GM12878 (cell line): ENCODE data around the gene YBX2. TPM values are rescaled to one million over a fixed set of nuclear protein-coding genes. Genes with fewer than 3 reads are reported as not detected.

ENCODE experiments used
- ATAC-seq: fragments of 200-7000 bp; cut with Tn5 transposase; 3 replicates; pipeline ENCODE4 v1.9.1; 2020; ENCODE audit warnings: mild to moderate bottlenecking, moderate library complexity
- BruUV-seq: library from RNA; stranded (reverse); fragments of 400-500 nt; replicated peaks from 2 replicates; lab custom pipeline; 2021; lab: Mats Ljungman, UMichigan
- CTCF ChIA-PET: fragments of 300-600 bp; sonication (Branson Sonifier 250); formaldehyde crosslinking; extraction: SDS; loops from one replicate; lab custom pipeline; 2021; ENCODE audit warnings: inconsistent platforms; lab: Yijun Ruan, JAX
- POLR2A ChIA-PET: fragments of 350-600 bp; formaldehyde crosslinking; extraction: SDS; loops from one replicate; lab custom pipeline; 2021; ENCODE audit warnings: inconsistent platforms; lab: Charles Lee
- RAD21 ChIA-PET: fragments of 300-600 bp; sonication (Branson Sonifier 250); formaldehyde crosslinking; loops from one replicate; lab custom pipeline; 2023; ENCODE audit warnings: antibody characterized with exemption; ENCODE audit not compliant: unreplicated experiment; lab: Charles Lee
- SMC1A ChIA-PET: fragments of 300-600 bp; sonication (Branson Sonifier 250); formaldehyde crosslinking; loops from one replicate; lab custom pipeline; 2023; ENCODE audit not compliant: unreplicated experiment, uncharacterized antibody; lab: Charles Lee
- DNase-seq: peaks from one replicate; pipeline ENCODE4 v3.0.0-alpha.2; 2011; ENCODE audit warnings: low read depth, low spot score
- FAIRE-seq: peaks from 3 replicates; lab custom pipeline; 2011; peaks lifted over from hg19 to GRCh38; lab: Jason Lieb, UNC
- H2AFZ ChIP-seq: 2 replicates; pipeline ENCODE4 v1.6.0; 2011; ENCODE audit warnings: low read depth, low read length, control low read depth; ENCODE audit not compliant: control insufficient read depth
- H3K27ac ChIP-seq: 2 replicates; pipeline ENCODE4 v1.5.1; 2011; ENCODE audit warnings: control low read depth; ENCODE audit not compliant: control insufficient read depth, insufficient read depth
- H3K27me3 ChIP-seq, 2 experiments: replicated peaks in 1 of 2; 2 replicates each; pipeline versions ENCODE4 v1.6.0 to v1.6.1; 2011; ENCODE audit warnings: low read length in 1 of 2; ENCODE audit not compliant: control insufficient read depth in 2 of 2, insufficient read depth in 2 of 2
- H3K36me3 ChIP-seq, 2 experiments: 2 replicates each; pipeline ENCODE4 v1.5.1; 2011; ENCODE audit warnings: low read length in 1 of 2; ENCODE audit not compliant: control insufficient read depth in 2 of 2, insufficient read depth in 2 of 2
- H3K4me1 ChIP-seq: 2 replicates; pipeline ENCODE4 v1.6.1; 2011; ENCODE audit warnings: mild to moderate bottlenecking, low read length, moderate library complexity, mixed read lengths; ENCODE audit not compliant: control insufficient read depth, insufficient read depth
- H3K4me2 ChIP-seq: 2 replicates; pipeline ENCODE4 v1.6.0; 2011; ENCODE audit warnings: control low read depth; ENCODE audit not compliant: control insufficient read depth, insufficient read depth
- H3K4me3 ChIP-seq: fragments of 200-600 bp; sonication (generic); 2 replicates; pipeline ENCODE4 v1.5.1; 2016
- H3K79me2 ChIP-seq: 2 replicates; pipeline ENCODE4 v1.6.0; 2011; ENCODE audit warnings: low read length; ENCODE audit not compliant: control insufficient read depth, insufficient read depth
- H3K9ac ChIP-seq: 2 replicates; pipeline ENCODE4 v1.8.0; 2011; ENCODE audit warnings: low read length, control low read depth, mixed read lengths; ENCODE audit not compliant: control insufficient read depth, insufficient read depth
- H3K9me3 ChIP-seq: replicated peaks from 3 replicates; pipeline ENCODE4 v1.5.1; 2011; ENCODE audit warnings: mild to moderate bottlenecking, low read length; ENCODE audit not compliant: control insufficient read depth, insufficient read depth
- H4K20me1 ChIP-seq: 2 replicates; pipeline ENCODE4 v1.6.0; 2011; ENCODE audit not compliant: control insufficient read depth, insufficient read depth
- BHLHE40 ChIP-seq, 2 experiments: fragments of 450-650 bp in 1 of 2; IDR thresholded peaks; 2 replicates each; pipeline ENCODE4 v1.6.1; 2011 to 2017; ENCODE audit warnings: low read depth in 2 of 2, borderline replicate concordance in 1 of 2, improper control_type of control experiment in 1 of 2, low read length in 1 of 2, mild to moderate bottlenecking in 1 of 2
- ESRRA ChIP-seq: IDR thresholded peaks from 2 replicates; pipeline ENCODE4 v1.6.1; 2012; ENCODE audit warnings: mild to moderate bottlenecking, low read length, improper control_type of control experiment
- GATAD2B ChIP-seq: fragments of 450-650 bp; conservative IDR thresholded peaks from 2 replicates; pipeline ENCODE4 v1.6.1; 2017; ENCODE audit warnings: low read depth, mild to moderate bottlenecking, moderate library complexity
- MEF2A ChIP-seq: IDR thresholded peaks from 2 replicates; pipeline ENCODE4 v1.6.1; 2011; ENCODE audit warnings: low read depth, mild to moderate bottlenecking, low read length, moderate library complexity; ENCODE audit not compliant: insufficient read depth
- NBN ChIP-seq: fragments of 450-650 bp; IDR thresholded peaks from 2 replicates; pipeline ENCODE4 v1.6.1; 2016
- RB1 ChIP-seq: fragments of 450-650 bp; formaldehyde crosslinking; IDR thresholded peaks from 2 replicates; pipeline ENCODE4 v1.6.1; 2017; ENCODE audit warnings: mild to moderate bottlenecking, borderline replicate concordance
- TCF12 ChIP-seq: IDR thresholded peaks from 2 replicates; pipeline ENCODE4 v1.6.1; 2011; ENCODE audit warnings: low read depth, mild to moderate bottlenecking, low read length
- WGBS: methylation state at CpG from one replicate; pipeline ENCODE4 v1.1.6; 2016; ENCODE audit warnings: low lambda C conversion rate; ENCODE audit not compliant: insufficient replicate concordance, insufficient coverage; ENCODE audit errors: missing lambda C conversion rate; 5-methylcytosine and 5-hydroxymethylcytosine counted together
- in situ Hi-C: fragments of 300-500 bp; cut with MboI; formaldehyde crosslinking; loops from 9 replicates; pipeline ENCODE4 v1.14.3; 2018; ENCODE audit warnings: mixed read lengths
- intact Hi-C: fragments of 100-400 bp; cut with micrococcal nuclease; formaldehyde crosslinking; loops from one replicate; pipeline ENCODE4 v1.14.2; 2022; ENCODE audit not compliant: unreplicated experiment
- polyA plus RNA-seq, 11 experiments: library from polyadenylated mRNA; depleted of rRNA in 4 of 11; unstranded in 6 of 11; stranded (reverse) in 5 of 11; fragments of >200 nt; fragmentation: Nextera tagmentation in 4 of 11; fragmentation: Illumina TruSeq in 1 of 11; extraction: Ambion mirVana in 4 of 11; extraction: Trizol in 1 of 11; gene quantifications; 1 replicate in 1 of 11; 2 replicates in 10 of 11; pipeline versions ENCODE4 v1.2.1 to v1.2.3, GENCODE V29; 2011 to 2016; ENCODE audit warnings: inconsistent platforms in 2 of 11, missing spikeins in 2 of 11, low read depth in 1 of 11
- total RNA-seq, 4 experiments: library from RNA; depleted of rRNA in 3 of 4; stranded (reverse); fragments of >200 nt in 3 of 4; fragmentation: Illumina TruSeq in 1 of 4; extraction: Trizol in 1 of 4; gene quantifications; 2 replicates each; pipeline versions ENCODE4 v1.2.1 to v1.2.3, GENCODE V29; 2013 to 2021

YBX2 gene
- total and polyA plus RNA-seq, 10 of the 15 experiments (the other 5 are each of a cell fraction or from before 2014, with no cell fraction given): not detected

DNA sequence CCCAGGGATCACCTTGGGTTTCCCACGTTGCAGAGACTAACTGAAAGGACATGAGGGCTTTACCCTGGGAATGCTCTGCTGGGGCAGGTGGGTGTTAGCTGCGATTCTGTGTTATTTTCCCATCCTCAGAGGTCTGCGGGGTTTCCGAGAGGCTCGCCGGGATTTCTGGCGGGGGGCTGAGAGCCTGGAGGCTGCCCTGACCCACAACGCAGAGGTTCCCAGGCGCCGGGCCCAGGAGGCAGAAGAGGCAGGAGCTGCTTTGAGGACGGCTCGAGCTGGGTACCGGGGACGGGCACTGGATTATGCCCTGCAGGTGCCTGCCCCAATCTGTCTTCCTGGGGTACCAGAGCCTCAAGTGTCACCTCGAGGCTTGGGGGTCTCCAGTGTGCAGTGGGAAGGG lies 48.8 kb upstream of the YBX2 start:
- Histone ChIP-seq H3K9me3 (no peaks in the 10 kb centered on the region), H3K27me3 (no peaks in the 10 kb centered on the region), H3K4me3 (no peak overlapping the region), H3K79me2 (peaks cover 8% of the 10 kb centered on the region), H4K20me1 (no peaks in the 10 kb centered on the region), H3K36me3 (peaks cover 19 to 52% of the 10 kb centered on the region in 2 experiments), H3K4me1 (no peaks in the 10 kb centered on the region; the same call in 1 of the 2 replicates), H3K4me2 (no peak overlapping the region)
- ChIA-PET RAD21 (no interaction called here), POLR2A (interaction anchor here (1.6 kb wide), 1 partner anchor 12 kb away, joined by 11 read pairs; no protein-coding TSS in a partner anchor), SMC1A (interaction anchor here (1.4 kb wide), 1 partner anchor 14 kb away, joined by 4 read pairs; the partner anchor contains the start of gene NEURL4)
- intact Hi-C loops: no loop called here
- no peak for FAIRE-seq
- no peak for DNase-seq
- no peak for TF ChIP-seq NBN
- TF ChIP-seq, all 136 proteins: peak for 0
- WGBS: 84% methylated on average over 15 of the region's 15 CpGs
- Histone ChIP-seq H2AFZ (no peak overlapping the region), H3K9ac (no peak overlapping the region), H3K27ac (no peak overlapping the region)
- in situ Hi-C loops: no loop called here
- TSS peak; percentile 63 for BruUV-seq
- ATAC-seq: no peak
- CTCF ChIA-PET: interaction anchor here (0.6 to 6.7 kb wide), 4 partner anchors 15 to 62 kb away, joined by 3 to 49 read pairs (median 5); partner anchors contain the start of gene NEURL4

DNA sequence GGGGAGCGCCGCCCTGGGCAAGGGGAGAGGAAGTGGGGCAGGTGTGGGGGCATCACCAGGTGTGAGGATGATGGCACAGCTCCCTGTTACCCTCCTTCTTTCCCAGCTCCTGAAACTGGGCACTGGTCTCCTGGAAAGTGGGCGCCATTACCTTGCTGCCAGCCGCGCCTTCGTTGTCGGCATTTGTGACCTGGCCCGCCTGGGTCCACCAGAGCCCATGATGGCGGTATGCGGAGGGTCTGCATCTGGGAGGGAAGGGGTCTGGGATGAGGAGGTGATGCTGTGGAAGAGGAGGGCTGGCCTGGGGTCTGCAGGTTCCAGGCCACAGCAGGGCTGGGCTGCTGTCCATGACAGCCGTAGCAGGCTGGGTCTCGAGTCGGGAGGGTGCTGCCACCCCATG lies 47.4 kb upstream of the YBX2 start:
- TF ChIP-seq GATAD2B: no peak
- no peak for TF ChIP-seq MEF2A
- no peak for TF ChIP-seq BHLHE40 (IDR thresholded peaks at IDR 0.05; ENCODE audit: borderline replicate concordance in 1 of 2, low read depth in 2 of 2, low read length in 1 of 2)
- TF ChIP-seq TCF12: no peak
- TF ChIP-seq ESRRA: no peak
- TF ChIP-seq RB1: no peak
- Histone ChIP-seq H3K4me1 (peaks cover 3% of the 10 kb centered on the region; the same call in 1 of the 2 replicates), H4K20me1 (no peaks in the 10 kb centered on the region), H3K36me3 (peaks cover 17 to 46% of the 10 kb centered on the region in 2 experiments), H3K9ac (no peak overlapping the region), H3K4me2 (no peak overlapping the region), H3K27me3 (no peaks in the 10 kb centered on the region), H3K4me3 (no peak overlapping the region), H3K79me2 (peaks cover 22% of the 10 kb centered on the region), H3K27ac (no peak overlapping the region), H2AFZ (no peak overlapping the region), H3K9me3 (no peaks in the 10 kb centered on the region)
- intact Hi-C loops (no loop called here), in situ Hi-C loops (no loop called here)
- ATAC-seq: no peak
- ChIA-PET RAD21 (no interaction called here), SMC1A (interaction anchor here (1.0 kb wide), 1 partner anchor 148 kb away, joined by 3 read pairs; no protein-coding TSS in a partner anchor), POLR2A (interaction anchor here (1.6 kb wide), 1 partner anchor 11 kb away, joined by 11 read pairs; no protein-coding TSS in a partner anchor), CTCF (interaction anchor here (6.7 kb wide), 1 partner anchor 14 kb away, joined by 49 read pairs; the partner anchor contains the start of gene NEURL4)
- no peak for DNase-seq
- no peak for FAIRE-seq
- no TSS peak for BruUV-seq
- WGBS: 100% methylated on average over 13 of the region's 13 CpGs
